Daoy (cell line): ENCODE data around the gene SMAD3. TPM values are rescaled to one million over a fixed set of nuclear protein-coding genes. Genes with fewer than 3 reads are reported as not detected.

Experiments used
- DNase-seq: peaks from one replicate; pipeline ENCODE4 v3.0.0-alpha.2; 2015; ENCODE audit warnings: low read depth
- total RNA-seq: library from RNA; depleted of rRNA; stranded (reverse); fragments of >200 nt; shearing (Covaris generic); gene quantifications from 2 replicates; pipeline ENCODE4 v1.2.3, GENCODE V29; 2014

SMAD3 gene
- total RNA-seq, 1 experiment from 2014 or later, result 48.1 TPM

DNA sequence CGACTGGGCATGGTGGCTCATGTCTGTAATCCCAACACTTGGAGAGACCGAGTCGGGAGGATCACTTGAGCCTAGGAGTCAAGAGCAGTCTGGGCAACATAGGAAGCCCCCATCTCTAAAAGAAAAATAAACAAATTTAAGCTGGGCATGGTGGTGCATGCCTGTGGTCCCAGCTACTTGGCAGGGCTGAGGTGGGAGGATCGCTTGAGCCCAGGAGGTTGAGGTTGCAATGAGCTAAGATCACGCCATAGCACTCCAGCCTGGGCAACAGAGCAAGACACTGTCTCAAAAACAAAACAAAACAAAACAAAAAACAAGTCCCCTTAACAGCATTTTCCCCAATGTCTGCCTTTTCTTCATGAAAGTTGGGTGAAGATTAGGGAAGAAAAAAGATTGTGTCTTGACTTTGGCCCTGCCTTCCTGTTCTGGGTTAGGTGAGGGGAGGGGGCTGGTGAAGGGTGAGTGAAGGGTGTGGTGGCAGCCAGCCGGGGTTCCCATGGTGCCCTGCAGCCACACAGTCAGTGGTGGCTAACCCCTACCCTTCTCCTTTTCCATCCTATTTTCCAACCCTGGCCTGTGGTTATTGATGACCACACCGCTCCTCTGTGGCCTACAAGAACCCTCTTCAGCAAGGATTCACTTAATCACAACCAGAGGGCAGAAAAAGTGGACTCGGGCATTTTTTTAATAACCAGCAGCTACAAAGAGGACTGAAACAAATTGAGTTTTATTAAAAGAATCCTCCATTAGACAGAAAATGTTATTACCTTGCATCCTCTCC lies 28.4 kb upstream of the SMAD3 start:
- peak; percentile 79 for DNase-seq

DNA sequence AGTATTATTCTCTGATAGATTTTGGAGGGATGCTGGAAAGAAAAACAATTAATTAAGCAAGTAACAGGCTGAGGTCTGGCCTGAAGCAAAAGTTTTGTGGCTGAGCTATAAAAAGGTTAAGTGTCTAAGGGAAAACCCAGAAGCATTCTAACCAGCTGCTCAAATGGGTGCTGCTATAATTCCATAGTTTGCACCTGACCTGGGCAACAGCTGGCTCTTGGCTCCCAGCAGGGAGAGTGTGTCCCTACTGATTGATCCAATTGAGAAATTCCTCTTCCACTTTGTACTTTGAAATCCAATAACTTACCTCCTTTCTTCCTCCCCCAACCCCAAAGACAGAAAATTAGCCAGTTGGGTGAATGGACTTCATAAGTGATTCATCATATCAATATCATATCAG lies 27.7 kb upstream of the SMAD3 start:
- no peak for DNase-seq

DNA sequence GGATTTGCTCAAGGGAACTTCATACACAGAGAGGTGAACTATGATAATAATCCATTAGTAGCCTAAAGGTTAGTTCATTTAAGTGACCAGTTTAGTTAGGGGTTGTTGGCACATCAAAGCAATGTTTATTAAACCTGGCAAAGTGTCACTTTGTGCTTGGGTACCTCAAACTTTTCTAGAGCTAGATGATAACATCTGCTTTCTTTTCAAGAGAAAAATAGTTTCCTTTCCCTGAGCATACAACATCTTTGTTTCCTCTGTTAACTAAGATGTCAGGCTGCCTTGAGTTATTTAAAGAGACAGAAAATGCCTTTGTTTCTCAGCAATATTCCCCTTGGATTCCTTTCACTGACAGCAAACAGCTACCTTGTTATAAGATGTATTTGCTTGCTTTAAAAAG lies 26.7 kb upstream of the SMAD3 start:
- DNase-seq, result no peak

DNA sequence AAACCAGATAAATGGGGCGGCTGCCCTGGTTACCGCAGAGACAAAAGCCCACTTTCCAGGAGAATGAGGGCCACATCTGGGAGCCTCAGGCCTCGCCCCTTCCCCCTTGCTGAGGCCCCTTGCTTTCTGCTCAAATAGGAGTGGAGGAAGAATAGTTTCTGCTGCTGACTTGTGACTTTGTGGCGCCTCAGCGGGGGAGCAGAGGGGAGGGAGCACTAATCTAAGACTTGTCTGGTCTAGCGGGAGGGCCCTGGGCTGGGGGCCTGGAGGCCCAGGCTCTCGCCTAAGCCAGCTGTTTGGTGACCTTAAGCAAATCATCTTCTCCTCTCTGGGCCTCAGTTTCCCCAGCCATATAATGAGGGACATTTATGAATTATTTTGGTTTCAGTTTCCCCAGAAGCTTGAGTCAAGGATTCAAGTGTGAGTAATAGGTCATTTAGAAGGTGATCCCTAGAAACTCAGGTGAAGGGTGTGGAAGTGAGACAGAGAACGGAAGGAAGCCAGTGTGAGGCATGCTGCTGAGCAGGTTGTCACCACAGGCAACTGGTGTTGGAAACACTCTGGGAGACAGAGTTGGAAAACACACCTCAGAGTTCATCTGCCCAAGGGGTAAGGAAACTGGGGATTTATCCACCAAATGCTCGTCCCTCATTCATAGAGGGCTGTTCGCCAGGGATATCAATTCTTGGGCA lies 25.9 kb upstream of the SMAD3 start:
- DNase-seq, result no peak

DNA sequence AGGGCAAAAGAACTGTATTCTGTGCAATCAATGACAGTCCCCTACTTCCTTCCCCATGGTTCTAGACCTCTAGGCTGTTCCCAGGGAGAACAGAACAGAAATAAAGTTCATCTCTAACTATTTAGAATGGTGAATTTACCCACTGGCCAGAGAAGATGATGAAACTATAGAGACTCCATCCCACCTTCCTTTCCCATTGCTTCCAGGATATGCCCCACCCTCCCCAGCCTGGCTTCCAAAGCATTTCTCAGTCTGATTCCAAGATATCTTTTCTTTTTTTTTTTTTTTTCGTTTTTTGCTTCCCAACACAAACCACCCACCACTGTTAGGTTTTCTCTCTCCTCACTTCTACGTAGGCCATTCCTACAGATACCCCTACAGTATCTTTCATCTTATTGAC lies 25.1 kb upstream of the SMAD3 start:
- no peak for DNase-seq

DNA sequence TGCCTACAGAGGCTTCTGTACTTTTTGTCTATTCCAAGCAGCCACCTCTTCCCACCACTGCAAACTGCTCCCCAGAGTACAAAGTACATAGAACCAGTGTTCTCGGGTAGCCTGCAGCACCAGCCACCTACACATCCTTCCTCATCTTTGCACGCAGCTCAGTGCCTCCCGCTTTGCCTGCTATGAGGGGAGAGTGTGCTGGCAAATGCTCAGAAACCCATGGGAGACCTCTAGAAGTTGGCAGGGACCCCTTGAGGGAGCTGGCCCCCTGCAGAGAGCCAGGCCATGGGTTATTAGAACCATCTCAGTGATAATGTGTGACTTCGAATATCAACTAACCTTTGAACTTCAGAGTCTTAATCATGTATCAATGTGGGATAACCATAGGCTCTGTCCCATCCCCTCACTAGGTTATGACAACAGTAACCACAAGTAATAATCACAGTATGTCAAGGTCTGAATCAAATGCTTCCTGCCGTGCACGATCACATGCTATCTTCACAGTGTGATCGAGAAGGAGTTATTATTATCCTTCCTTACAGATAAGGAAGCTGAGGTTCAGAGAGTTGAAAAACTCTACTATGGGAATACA lies 22.8 kb upstream of the SMAD3 start:
- DNase-seq, result peak; percentile 82

DNA sequence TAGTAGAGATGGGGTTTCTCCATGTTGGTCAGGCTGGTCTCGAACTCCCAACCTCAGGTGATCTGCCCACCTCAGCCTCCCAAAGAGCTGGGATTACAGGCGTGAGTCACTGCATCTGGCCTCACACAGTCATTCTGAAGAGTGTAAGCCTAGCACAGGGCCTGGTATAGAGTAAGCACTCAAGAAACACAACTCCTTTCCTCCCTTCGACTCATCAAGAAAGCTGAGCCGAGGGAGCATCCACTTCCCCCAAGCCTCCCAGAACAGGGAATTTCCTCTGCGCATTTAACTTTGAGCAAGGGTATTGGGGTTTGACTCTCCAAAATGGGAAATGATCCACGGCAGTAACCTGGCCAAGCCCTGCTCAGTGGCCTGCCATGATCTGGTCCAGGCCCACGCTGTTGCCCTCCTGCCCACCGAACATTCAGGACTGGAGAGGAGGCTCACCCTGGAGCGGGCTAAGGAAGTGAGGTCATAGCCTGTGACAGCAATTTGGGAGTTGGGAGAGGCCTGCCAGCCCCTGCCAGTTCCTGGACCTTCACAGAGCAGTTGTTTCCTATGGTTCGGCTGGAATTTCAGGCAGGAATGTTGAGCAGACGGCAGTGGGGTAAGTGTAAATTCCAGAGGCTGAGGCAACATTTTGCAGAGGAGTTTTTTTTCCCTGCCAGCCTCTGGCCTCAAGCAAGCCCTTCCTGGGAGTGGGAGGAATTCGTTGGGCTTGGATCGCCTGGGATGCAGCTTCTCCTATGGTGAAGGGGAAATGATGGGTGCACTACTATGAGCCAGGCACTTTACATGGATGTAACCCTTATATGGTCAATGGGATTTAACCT lies 21.2 kb upstream of the SMAD3 start:
- DNase-seq, result peak; percentile 90

DNA sequence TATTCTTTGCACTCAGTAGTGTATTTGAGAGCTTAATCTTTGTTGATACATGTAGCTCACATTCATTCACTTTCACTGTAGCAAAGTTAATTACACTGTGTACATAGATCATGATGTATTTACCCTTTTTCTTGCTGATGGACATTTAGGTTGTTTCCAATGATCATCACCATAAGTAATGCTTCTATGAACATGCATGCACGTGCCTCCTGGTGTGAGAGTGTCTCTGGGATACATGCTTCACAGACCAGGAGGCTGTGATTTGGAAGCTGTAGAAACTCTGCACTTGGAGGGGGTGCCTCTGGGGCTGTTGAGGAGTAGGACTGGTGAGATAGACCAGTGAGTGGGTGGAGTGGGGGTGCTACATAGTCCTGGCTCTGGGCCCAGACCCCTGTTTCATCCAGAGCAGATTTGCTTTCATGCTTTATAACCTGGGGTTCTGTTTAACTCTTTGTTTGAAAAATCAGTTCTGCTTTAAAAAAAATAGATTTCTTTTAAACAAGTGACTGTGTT lies 18.2 kb upstream of the SMAD3 start:
- DNase-seq, result no peak

DNA sequence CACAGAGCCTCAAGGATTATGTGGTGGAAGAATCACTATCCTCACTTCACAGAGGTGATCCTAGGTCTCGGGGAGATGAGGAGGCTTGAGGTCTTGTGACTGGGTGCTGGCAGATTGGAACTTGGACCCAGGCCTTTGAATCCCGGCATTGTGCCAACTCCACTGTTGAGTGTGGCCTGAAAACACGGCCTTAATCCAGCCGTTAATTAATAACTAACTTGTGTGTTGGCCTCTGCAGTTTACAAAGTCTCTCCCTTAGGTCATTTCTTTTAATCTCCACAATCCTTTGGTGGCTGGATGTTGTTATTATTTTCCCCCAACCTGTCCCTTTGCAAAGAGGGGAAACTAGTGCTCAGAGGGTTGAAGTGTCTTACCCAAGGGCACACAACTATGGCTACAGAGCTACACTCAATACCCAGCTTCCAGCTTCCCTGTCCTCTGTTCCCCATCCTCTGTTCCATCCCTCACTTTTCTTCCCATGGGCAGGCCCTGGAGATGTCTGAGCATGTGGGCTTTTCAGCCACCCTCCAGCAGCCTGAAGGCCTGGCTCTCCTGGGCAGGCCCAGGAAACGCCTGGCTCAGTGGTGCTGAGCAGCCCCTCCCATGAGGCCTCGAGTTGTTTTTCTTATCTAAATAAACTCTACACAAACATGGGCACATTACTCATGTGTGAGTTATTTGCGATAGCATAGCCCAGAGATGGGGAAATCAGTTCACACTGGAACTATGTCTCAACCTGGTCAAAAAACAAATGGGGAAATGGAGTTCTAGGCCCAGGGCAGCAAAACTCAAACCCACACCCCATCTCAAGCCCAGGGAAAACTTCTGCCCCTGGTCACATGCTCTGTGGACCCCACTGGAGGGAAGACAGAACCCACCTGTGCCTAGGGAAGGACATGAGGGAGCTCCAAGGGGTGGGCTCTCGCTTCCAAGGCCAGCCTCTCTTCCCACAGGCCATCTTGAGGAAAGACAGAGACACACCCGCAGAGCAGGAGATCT lies 16.8 kb upstream of the SMAD3 start:
- peak; percentile 90 for DNase-seq

DNA sequence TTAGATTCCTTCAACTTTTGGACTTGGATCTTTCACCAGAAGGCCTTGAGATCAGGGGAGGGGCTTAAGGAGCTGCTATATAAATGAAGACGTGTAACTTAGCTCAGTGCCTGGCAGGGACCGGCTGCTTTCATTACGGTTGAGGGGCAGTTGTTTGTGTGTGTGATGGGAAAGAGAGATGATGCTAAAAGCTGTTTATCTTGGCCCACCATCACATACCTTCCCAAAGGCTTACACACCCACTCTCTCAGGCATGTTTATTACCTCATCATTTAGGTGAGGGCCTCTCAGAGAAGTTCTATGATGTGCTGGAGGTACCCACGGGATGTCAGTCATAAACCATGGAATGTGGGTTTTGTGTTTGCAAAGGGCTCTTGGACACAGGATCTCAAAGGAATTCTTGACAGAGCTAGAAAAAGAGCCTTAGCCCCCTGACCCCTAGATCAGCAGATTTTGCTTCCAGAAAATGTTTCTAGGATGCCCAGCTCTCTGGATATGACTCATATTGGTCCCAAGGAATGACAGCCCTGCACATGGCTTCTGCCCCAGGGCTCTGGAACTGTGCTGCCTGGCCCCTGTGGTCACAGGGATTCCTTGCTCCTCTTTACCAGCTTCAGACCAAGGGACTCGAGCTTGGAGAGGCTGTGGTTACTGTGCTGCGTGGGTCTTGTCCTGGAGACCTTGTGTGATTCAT lies 15.9 kb upstream of the SMAD3 start:
- DNase-seq, result peak; percentile 91

DNA sequence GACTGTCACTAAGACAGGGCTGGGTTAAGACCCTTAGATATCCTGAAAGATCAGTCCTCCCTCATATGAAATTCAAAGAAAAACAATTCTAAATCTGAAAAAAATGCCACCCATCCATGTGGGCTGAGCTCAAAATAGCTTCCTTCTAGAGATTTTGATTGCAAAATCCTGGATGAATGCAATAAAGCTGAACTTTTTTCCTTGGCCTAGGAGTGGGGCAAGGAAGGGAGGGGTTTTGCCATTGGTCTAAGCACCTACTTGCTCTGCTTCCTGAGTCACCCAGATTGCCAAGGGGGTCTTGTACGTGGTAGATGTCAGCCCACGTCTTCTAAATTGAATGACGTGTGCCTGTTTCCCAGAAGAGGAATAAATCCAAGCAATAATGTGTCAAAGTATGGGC lies 15.3 kb upstream of the SMAD3 start:
- DNase-seq, result peak; percentile 57

DNA sequence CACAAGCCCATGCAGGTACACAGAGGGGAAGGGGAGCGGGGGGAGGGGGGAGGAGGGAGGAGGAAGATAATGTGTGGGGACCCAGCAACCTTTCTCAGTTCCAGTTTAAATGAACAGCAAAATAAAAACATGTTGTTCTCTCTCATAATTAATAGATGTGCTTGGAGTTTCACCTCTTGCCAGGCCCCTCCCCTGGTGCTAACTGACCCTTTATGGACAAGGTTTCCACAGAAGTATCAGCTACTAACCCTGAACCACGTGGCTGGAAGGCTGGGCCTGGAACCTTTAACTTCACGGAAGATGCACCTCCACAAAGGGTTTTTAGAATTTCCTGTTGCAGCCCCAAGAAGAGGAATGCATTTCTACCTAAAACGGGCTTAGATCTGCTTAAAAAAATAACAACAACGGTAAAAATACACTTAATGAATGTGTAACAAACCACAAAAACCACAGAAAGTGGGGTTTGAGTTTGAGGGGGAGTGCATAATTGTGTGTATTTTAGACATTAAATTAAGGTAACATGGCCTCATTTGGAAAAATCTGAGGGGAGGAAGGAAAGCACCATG lies 14.8 kb upstream of the SMAD3 start:
- DNase-seq, result no peak

DNA sequence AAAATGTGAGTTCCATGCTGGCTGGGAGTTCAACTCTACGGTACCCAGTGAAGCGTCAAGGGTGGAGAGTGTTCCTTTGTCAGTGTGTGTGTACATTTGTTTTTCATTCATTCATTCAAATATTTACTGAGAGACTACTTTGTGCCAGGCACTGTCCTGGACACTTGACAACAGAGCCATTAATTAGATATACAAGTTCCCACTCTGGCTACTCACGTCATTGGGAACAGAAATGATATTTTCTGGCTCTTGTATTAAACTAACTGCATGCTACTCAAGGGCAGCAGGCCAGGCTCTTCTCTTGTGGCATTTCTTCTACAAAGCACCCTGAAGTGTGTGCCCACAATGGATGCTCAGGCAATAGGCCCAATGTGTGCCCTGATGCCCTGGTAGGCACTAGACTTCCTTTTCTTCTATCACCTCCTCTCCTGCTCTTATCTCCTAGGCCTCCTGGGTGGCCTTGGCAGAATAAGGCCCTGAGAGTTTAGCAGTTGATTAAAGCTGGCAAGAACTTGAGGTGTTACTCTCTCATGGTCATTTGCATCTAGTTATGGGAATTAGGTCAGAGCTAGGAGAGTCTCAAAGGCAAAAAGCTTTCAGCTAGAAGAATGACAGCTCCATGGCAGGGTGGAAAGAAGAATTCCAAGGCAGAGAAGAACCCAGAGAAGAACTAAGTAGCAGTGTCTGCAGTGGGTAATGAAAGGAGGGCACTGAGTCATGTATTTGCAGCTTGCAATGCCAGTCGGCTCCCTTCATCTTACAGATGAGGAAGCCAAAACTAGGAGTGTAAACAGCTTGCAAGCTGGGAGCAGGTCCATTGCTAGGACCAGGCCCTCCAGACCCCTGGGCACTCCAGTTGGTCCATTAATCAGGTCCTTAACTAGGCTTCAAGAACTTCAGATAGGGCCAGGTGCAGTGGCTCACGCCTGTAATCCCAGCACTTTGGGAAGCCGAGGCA lies 14.0 kb upstream of the SMAD3 start:
- no peak for DNase-seq

DNA sequence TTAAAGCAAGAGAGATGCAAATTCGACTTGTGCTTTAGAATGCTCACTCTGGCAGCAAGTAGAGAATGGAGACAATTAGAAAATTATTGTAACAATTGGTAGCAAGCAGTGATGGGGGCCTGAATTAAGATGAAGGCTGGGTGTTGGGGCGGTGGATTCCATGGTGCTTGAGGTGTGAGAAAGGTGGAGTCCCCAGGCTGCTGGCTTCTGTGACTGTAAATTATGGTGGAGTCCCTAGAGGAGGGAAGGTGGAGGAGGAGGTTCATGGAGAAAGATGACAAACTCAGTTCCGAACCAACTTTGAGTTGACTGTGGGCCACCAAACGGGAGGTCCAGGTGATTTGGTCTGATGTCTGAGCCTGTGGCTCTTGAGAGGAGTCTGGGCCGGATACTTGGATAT lies 10.7 kb upstream of the SMAD3 start:
- no peak for DNase-seq

DNA sequence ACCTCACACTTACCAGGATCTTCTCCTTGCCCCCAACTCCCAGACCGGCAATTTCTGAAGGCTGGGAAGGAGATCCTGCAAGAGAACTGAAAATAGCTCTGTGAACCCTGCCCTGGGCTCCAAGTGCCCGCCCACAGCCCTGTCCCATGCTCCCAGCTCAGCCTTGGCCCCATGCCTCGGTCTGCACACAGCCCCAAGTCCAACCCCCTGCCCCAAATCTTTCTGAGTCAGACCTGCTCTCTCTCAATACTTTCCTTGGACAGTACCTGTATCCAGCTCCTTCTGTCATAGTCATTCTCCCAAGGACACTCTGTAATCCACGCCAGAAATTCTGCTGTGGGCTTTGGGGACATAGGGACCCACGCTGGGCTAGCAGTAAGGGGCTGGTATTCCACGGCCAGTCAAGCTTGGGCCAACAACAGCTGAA lies 6.3 kb upstream of the SMAD3 start:
- DNase-seq, result no peak

DNA sequence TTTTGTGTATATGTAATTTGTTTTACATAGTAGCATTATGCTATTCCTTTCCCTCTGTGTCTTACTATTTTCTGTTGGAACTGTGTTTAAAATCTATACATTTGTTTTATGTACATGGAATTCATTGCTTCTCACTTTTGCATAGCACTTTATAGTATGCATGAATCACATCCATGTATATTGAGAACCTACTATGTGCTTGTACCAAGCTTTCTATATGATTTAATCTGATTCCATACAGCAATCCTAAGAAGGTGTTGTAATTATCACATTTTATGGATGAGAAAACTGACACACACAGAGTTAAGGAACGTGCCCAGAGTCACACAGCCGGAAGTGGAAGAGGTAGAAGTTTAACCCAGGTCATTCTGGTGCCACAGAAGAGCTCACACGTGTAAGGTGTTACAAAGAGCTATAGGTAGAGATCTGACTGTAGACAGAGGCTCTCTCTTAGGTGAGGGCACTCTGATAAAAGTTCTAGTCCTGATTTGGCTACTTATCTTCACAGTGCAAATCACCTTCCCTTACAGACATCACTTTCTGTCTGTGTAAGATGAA lies 3.5 kb upstream of the SMAD3 start:
- DNase-seq, result no peak

DNA sequence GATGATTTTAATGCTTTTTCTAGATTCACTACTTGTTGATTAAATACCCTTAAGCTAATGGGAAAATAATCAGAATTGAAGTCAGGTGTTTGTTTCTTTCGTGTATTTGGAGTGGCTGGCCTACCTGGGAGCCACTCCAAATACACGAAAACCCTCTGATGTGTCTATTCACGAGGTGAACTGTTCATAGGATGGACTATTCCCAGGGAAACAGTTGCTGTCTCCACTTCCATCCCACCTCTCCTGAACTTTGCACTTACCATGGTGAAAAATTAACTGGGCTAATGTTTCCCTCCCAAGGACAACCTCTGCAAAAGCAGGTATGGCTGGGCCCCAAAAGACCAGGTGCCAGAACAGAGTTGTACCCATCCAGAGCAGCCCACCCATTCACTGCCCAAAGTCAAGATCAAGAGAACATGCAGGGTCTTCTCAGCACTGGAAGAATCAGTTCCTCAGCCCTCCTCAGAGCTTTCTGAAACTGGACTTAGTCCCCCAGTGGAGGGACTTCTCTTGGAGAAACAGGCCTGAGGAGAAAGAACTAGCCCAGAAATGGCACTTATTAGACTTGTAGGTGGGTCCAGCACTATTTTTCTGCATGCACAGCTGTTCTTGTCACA lies 2.9 kb upstream of the SMAD3 start:
- no peak for DNase-seq
